CD14-positive monocyte (primary cell): Measurements from ENCODE around the gene TSEN15. TPM values are rescaled to one million over a fixed set of nuclear protein-coding genes. Genes with fewer than 3 reads are reported as not detected.

Source experiments
- DNase-seq, 3 donors: peaks; one replicate each; pipeline ENCODE4 v3.0.0-alpha.2; 2011 to 2022
- H2AFZ ChIP-seq: 2 replicates; pipeline ENCODE4 v1.6.0; 2012; ENCODE audit warnings: mild to moderate bottlenecking, low read depth, low read length, inconsistent platforms; ENCODE audit not compliant: insufficient read depth, poor library complexity, severe bottlenecking
- H3K27ac ChIP-seq, 2 donors: 1 replicate in 1 of 2; 2 replicates in 1 of 2; pipeline ENCODE4 v1.5.1; 2012 to 2013; ENCODE audit warnings: low read length in 2 of 2, control low read depth in 1 of 2, inconsistent platforms in 1 of 2, low read depth in 1 of 2, mild to moderate bottlenecking in 1 of 2
- H3K27me3 ChIP-seq, 2 donors: one replicate each; pipeline versions ENCODE4 v1.6.0 to v1.6.1; 2011 to 2013; ENCODE audit warnings: low read length in 2 of 2; ENCODE audit not compliant: control insufficient read depth in 2 of 2, insufficient read depth in 2 of 2
- H3K36me3 ChIP-seq, 2 donors: replicated peaks in 1 of 2; 1 replicate in 1 of 2; 2 replicates in 1 of 2; pipeline versions ENCODE4 v1.5.1 to v1.6.1; 2012 to 2013; ENCODE audit warnings: low read length in 2 of 2, control low read depth in 1 of 2, inconsistent platforms in 1 of 2, mild to moderate bottlenecking in 1 of 2; ENCODE audit not compliant: insufficient read depth in 2 of 2, control insufficient read depth in 1 of 2
- H3K4me1 ChIP-seq, 2 donors: 1 replicate in 1 of 2; 2 replicates in 1 of 2; pipeline versions ENCODE4 v1.5.1 to v1.6.1; 2012 to 2013; ENCODE audit warnings: low read length in 2 of 2, control low read depth in 1 of 2, inconsistent platforms in 1 of 2, mild to moderate bottlenecking in 1 of 2, moderate library complexity in 1 of 2; ENCODE audit not compliant: insufficient read depth in 2 of 2, control insufficient read depth in 1 of 2
- H3K4me2 ChIP-seq: replicated peaks from 2 replicates; pipeline ENCODE3; 2012; ENCODE audit warnings: low read length, moderate library complexity, mild to moderate bottlenecking; ENCODE audit not compliant: poor library complexity, severe bottlenecking; ENCODE audit errors: extremely low read depth
- H3K4me3 ChIP-seq, 3 experiments: fragments of 200-600 bp in 1 of 3; sonication (generic) in 1 of 3; replicated peaks in 1 of 3; 1 replicate in 2 of 3; 2 replicates in 1 of 3; pipeline ENCODE4 v1.5.1; 2011 to 2013; ENCODE audit warnings: low read length in 3 of 3, mild to moderate bottlenecking in 3 of 3, control low read depth in 2 of 3, low read depth in 2 of 3, inconsistent platforms in 1 of 3, moderate library complexity in 1 of 3
- H3K79me2 ChIP-seq: 2 replicates; pipeline ENCODE4 v1.6.0; 2012; ENCODE audit warnings: mild to moderate bottlenecking, control low read depth, inconsistent platforms, low read length, moderate library complexity; ENCODE audit not compliant: insufficient read depth
- H3K9ac ChIP-seq: 2 replicates; pipeline ENCODE4 v1.6.0; 2017; ENCODE audit warnings: low read length, mild to moderate bottlenecking; ENCODE audit not compliant: insufficient read depth, poor library complexity, severe bottlenecking
- H3K9me3 ChIP-seq, 2 donors: replicated peaks in 1 of 2; 1 replicate in 1 of 2; 2 replicates in 1 of 2; pipeline versions ENCODE4 v1.5.1 to v1.6.1; 2012 to 2013; ENCODE audit warnings: low read length in 2 of 2, control low read depth in 1 of 2; ENCODE audit not compliant: control insufficient read depth in 1 of 2, insufficient read depth in 1 of 2
- H4K20me1 ChIP-seq: 2 replicates; pipeline ENCODE4 v1.6.0; 2012; ENCODE audit warnings: mild to moderate bottlenecking, low read length, control low read depth, moderate library complexity; ENCODE audit not compliant: insufficient read depth
- H3K27ac Mint-ChIP-seq, 7 donors: one replicate each; pipeline ENCODE4 v1.8.0; 2020; ENCODE audit warnings: mild to moderate bottlenecking in 7 of 7, mixed read lengths in 7 of 7, moderate library complexity in 6 of 7, inconsistent platforms in 2 of 7
- H3K27me3 Mint-ChIP-seq, 3 donors: one replicate each; pipeline ENCODE4 v1.8.0; 2021 to 2022; ENCODE audit warnings: low read depth in 3 of 3, mild to moderate bottlenecking in 3 of 3, mixed read lengths in 3 of 3, moderate library complexity in 3 of 3, inconsistent platforms in 1 of 3
- H3K36me3 Mint-ChIP-seq, 2 donors: one replicate each; pipeline ENCODE4 v1.8.0; 2020; ENCODE audit warnings: mixed read lengths in 2 of 2, inconsistent platforms in 1 of 2, mild to moderate bottlenecking in 1 of 2
- H3K4me1 Mint-ChIP-seq: one replicate; pipeline ENCODE4 v1.8.0; 2020; ENCODE audit warnings: mild to moderate bottlenecking, mixed read lengths
- H3K4me3 Mint-ChIP-seq, 2 donors: one replicate each; pipeline ENCODE4 v1.8.0; 2020; ENCODE audit warnings: mild to moderate bottlenecking in 2 of 2, mixed read lengths in 2 of 2, moderate library complexity in 1 of 2
- H3K9me3 Mint-ChIP-seq, 7 donors: one replicate each; pipeline ENCODE4 v1.8.0; 2020 to 2022; ENCODE audit warnings: mixed read lengths in 7 of 7, mild to moderate bottlenecking in 6 of 7, moderate library complexity in 6 of 7, inconsistent platforms in 2 of 7
- CTCF ChIP-seq: fragments of 200-600 bp; IDR thresholded peaks from one replicate; pipeline ENCODE4 v1.8.0; 2022; ENCODE audit warnings: antibody characterized with exemption, mild to moderate bottlenecking
- WGBS: methylation state at CpG from one replicate; pipeline ENCODE4 v1.1.5; 2013; ENCODE audit warnings: missing lambda C conversion rate; ENCODE audit not compliant: insufficient coverage; 5-methylcytosine and 5-hydroxymethylcytosine counted together
- intact Hi-C, 2 donors: fragments of 100-400 bp; cut with micrococcal nuclease; formaldehyde crosslinking; loops; one replicate each; pipeline versions ENCODE4 v1.15.0 to v1.15.1; 2023
- polyA plus RNA-seq, 3 donors: library from polyadenylated mRNA; depleted of rRNA in 1 of 3; unstranded in 2 of 3; stranded (reverse) in 1 of 3; fragments of 300-500 nt in 2 of 3; fragments of >200 nt in 1 of 3; fragmentation: Illumina TruSeq in 2 of 3; gene quantifications; 1 replicate in 2 of 3; 2 replicates in 1 of 3; pipeline ENCODE4 v1.2.3, GENCODE V29; 2012 to 2021

TSEN15 gene
- polyA plus RNA-seq, 3 donors: 11.8 to 29.4 (median 23.4) TPM

GRCh38 chr1:184056921-184057555 lies 5.5 kb downstream of the TSEN15 start:
- no peak overlapping the region for H3K27ac Mint-ChIP-seq
- no peak for TF ChIP-seq CTCF

GRCh38 chr1:184059887-184060286 lies 8.4 kb downstream of the TSEN15 start:
- Mint-ChIP-seq H3K4me3 (no peak overlapping the region), H3K4me1 (peaks cover 3% of the 10 kb centered on the region), H3K9me3 (peaks cover 0 to 3% (median 2%) of the 10 kb centered on the region in 7 donors), H3K36me3 (peaks cover 41 to 42% of the 10 kb centered on the region in 2 donors), H3K27ac (no peak overlapping the region), H3K27me3 (no peaks in the 10 kb centered on the region)
- Histone ChIP-seq H3K4me2 (no peak overlapping the region), H3K36me3 (peaks cover 14 to 51% of the 10 kb centered on the region in 2 donors), H3K4me1 (no peaks in the 10 kb centered on the region), H3K4me3 (no peak overlapping the region), H4K20me1 (no peaks in the 10 kb centered on the region), H3K9ac (no peak overlapping the region), H3K27me3 (no peaks in the 10 kb centered on the region), H3K9me3 (no peaks in the 10 kb centered on the region), H2AFZ (no peak overlapping the region), H3K27ac (no peak overlapping the region), H3K79me2 (peaks cover 4% of the 10 kb centered on the region)
- DNase-seq: no peak
- intact Hi-C loops: no loop called here
- no peak for TF ChIP-seq CTCF

More at GRCh38 chr1:184056921-184057555, 5.5 kb downstream of the TSEN15 start:
- H4K20me1 ChIP-seq: no peaks in the 10 kb centered on the region
- H2AFZ ChIP-seq: no peak overlapping the region
- Mint-ChIP-seq H3K36me3 (peaks cover 33 to 37% of the 10 kb centered on the region in 2 donors), H3K27me3 (peaks cover 0 to 1% (median 0%) of the 10 kb centered on the region in 3 donors), H3K4me1 (peaks cover 18% of the 10 kb centered on the region), H3K4me3 (no peak overlapping the region), H3K9me3 (peaks cover 0 to 4% (median 2%) of the 10 kb centered on the region in 7 donors)
- H3K4me3 ChIP-seq: no peak overlapping the region
- H3K27me3 ChIP-seq: no peaks in the 10 kb centered on the region
- intact Hi-C loops: no loop called here
- peaks cover 14 to 41% of the 10 kb centered on the region in 2 donors for H3K36me3 ChIP-seq
- no peak overlapping the region for H3K9ac ChIP-seq
- H3K9me3 ChIP-seq: no peaks in the 10 kb centered on the region
- DNase-seq: no peak
- no peak overlapping the region for H3K4me2 ChIP-seq
- no peak overlapping the region for H3K27ac ChIP-seq
- peaks cover 26% of the 10 kb centered on the region for H3K79me2 ChIP-seq
- H3K4me1 ChIP-seq: peaks cover 3 to 8% of the 10 kb centered on the region in 2 donors
- WGBS: no CpG with 5 or more reads among the region's 2 CpGs
